ENCODE results near the gene CBX2.
A peak's percentile ranks its signal among the peaks of the same experiment; 100 is the strongest.

CBX2 gene

DNA sequence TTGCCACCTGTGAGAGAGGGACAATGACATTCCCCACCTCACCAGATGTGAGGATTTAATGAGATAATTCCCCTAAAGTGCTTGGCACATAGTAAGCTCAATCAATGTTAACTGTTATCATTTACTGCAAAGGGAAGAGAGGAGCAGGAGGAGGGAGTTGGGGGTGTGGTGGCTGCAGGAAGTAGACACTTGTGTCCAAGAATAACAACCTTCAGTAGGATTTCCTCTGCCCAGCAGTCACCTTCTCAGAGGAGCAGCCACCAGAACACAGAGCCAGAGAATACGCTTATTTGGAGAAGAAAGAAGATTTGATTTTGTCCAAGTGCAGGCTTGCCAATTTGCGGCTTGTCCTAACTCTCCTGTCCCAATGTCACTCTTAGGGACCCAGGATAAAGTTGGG lies 51.1 kb downstream of the CBX2 start:
- no peak overlapping the region for H3K4me3 Mint-ChIP-seq
- H3K27ac Mint-ChIP-seq, result no peak overlapping the region
- H3K4me1 Mint-ChIP-seq (ENCODE audit: low read depth), result peaks cover 15% of the 10 kb centered on the region
- no peaks in the 10 kb centered on the region for H3K9me3 Mint-ChIP-seq (ENCODE audit: low read depth)
- H3K36me3 Mint-ChIP-seq, result peaks cover 2% of the 10 kb centered on the region
- peaks cover 1% of the 10 kb centered on the region for H3K27me3 Mint-ChIP-seq

- Mint-ChIP-seq H3K9me3 (ENCODE audit: low read depth) (no peaks in the 10 kb centered on the region), H3K27ac (no peak overlapping the region), H3K36me3 (peaks cover 2% of the 10 kb centered on the region), H3K4me1 (ENCODE audit: low read depth) (peaks cover 15% of the 10 kb centered on the region), H3K4me3 (no peak overlapping the region), H3K27me3 (no peaks in the 10 kb centered on the region)
Observed at GRCh38 chr17:79829457-79829856, 51.5 kb downstream of the CBX2 start.

- Mint-ChIP-seq H3K27me3 (no peaks in the 10 kb centered on the region), H3K4me1 (ENCODE audit: low read depth) (peaks cover 20% of the 10 kb centered on the region), H3K27ac (no peak overlapping the region), H3K36me3 (peaks cover 5% of the 10 kb centered on the region), H3K9me3 (ENCODE audit: low read depth) (no peaks in the 10 kb centered on the region), H3K4me3 (no peak overlapping the region)
Observed at GRCh38 chr17:79830303-79830702, 52.4 kb downstream of the CBX2 start.

- H3K27ac Mint-ChIP-seq, result no peak overlapping the region
- H3K4me3 Mint-ChIP-seq, result no peak overlapping the region
- peaks cover 23% of the 10 kb centered on the region for H3K4me1 Mint-ChIP-seq (ENCODE audit: low read depth)
- no peaks in the 10 kb centered on the region for H3K9me3 Mint-ChIP-seq (ENCODE audit: low read depth)
- H3K27me3 Mint-ChIP-seq, result no peaks in the 10 kb centered on the region
- H3K36me3 Mint-ChIP-seq, result peaks cover 5% of the 10 kb centered on the region
Observed at GRCh38 chr17:79830763-79831264, 52.9 kb downstream of the CBX2 start.

DNA sequence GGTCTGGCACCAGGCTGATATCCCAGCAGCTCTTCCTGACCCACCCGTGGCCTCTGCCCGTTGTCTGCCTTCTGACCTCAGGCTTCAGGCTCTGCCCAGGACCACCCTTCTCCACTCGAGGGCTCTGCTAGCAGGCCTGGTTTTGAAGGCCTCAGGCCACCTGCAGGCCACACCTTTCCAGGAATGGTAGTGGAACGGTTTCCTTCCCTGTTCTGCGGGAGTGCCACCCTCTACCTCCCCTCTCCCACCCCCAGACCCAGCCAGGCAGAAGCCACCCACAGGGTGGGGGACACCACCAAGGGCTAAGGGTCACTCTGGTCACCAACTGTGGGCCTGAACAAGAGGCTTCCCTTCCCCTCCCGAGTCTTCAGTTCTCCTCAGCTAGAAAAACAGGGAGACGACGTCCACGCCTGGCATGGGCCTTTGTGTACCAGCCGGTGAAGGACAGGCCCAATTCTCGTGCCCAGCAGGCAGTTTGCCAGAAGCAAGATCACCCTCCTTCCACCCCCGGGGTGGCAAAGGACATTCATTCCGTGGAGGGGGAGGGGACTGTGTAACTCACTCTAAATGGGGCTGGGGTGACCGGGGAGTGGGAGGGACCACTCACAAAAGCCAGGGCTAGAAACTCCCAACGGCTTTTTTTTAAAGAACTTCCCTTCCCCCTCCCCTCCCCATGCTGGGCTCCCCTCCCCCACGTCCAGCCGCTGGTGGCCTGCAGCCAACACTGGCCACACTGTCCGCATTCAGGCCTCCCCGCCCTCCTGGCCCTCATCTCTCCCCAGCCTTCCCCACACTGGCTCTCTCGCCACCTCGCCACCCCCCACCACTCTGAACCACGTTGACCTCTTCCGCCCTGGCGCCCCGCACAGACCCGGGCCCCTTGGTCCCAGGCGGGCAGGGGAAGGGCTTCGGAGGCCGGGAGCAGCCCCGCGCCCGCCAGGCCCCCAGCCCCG lies 53.6 kb downstream of the CBX2 start:
- peaks cover 18% of the 10 kb centered on the region for H3K4me1 Mint-ChIP-seq (ENCODE audit: low read depth)
- no peak overlapping the region for H3K4me3 Mint-ChIP-seq
- no peaks in the 10 kb centered on the region for H3K9me3 Mint-ChIP-seq (ENCODE audit: low read depth)

DNA sequence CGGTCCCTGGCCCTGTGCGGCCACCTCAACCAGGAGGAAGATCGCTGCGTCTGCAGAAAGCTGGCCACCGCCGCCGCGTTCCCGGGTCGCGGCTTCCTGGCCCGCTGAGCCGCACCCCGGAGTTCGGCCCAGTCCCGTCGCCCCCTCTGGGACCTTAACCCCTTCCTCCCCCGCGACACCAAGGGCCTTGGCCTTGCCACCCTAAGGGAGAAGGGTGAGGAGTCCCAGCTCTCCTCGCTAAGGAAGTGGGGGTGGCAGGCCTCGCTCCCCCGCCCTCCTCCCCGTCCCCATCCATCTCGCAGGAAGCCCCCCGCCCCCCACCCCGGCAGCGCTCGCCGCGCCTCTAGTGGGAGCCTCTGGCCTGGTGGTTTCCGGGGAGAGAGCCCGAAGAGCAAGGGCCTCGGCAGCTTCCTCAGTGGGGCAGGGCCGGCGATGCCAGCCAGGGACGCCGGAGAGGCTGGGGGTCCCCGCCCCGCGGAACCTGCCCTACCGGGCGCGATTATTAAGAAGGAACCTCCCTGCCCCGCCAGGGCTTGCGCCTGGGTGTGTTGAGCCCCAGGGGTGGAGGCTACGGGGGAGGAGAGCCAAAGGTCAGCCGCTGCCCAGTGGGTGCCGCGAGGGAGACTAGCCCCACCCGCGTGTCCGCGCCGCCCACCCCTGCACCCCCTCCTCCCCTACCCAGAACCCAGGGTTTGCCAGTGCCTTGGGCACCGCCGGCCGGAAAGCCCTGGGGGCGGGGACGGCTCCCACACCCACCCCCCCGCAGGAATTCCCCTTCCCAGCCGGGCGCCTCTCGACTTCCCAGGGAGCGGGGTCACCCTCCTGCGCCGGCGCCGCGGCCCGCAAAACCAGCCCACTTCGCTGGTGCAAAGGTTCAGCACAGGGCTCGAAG lies 54.5 kb downstream of the CBX2 start:
- H3K4me1 Mint-ChIP-seq (ENCODE audit: low read depth), result peaks cover 19% of the 10 kb centered on the region
- peaks cover 5% of the 10 kb centered on the region for H3K36me3 Mint-ChIP-seq
- H3K27me3 Mint-ChIP-seq, result no peaks in the 10 kb centered on the region
- H3K27ac Mint-ChIP-seq, result no peak overlapping the region
- H3K9me3 Mint-ChIP-seq (ENCODE audit: low read depth), result no peaks in the 10 kb centered on the region
- H3K4me3 Mint-ChIP-seq, result peak overlapping the region; percentile 20

More for the DNA sequence above, 53.6 kb downstream of the CBX2 start:
- H3K27me3 Mint-ChIP-seq, result no peaks in the 10 kb centered on the region
- H3K27ac Mint-ChIP-seq, result no peak overlapping the region
- H3K36me3 Mint-ChIP-seq, result peaks cover 5% of the 10 kb centered on the region

DNA sequence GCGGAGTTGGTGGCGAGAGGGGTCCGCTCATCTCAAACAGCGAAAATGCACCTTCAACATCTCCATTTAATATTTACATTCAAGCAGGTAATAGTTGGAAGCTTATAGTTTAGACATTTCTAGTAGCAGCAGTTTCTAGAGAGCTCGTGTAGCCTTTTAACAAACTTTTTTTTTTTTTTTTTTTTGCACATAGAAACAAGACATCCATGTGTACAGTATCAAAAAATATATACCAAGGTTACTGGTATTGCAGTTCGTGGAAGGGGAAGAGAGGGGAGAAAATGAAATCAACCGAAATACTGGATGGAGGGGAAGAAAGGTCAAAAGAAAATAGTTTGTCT lies 55.1 kb downstream of the CBX2 start:
- Mint-ChIP-seq H3K36me3 (peaks cover 5% of the 10 kb centered on the region), H3K4me3 (peak overlapping the region; percentile 20), H3K9me3 (ENCODE audit: low read depth) (no peaks in the 10 kb centered on the region), H3K4me1 (ENCODE audit: low read depth) (peaks cover 24% of the 10 kb centered on the region), H3K27me3 (no peaks in the 10 kb centered on the region), H3K27ac (no peak overlapping the region)

DNA sequence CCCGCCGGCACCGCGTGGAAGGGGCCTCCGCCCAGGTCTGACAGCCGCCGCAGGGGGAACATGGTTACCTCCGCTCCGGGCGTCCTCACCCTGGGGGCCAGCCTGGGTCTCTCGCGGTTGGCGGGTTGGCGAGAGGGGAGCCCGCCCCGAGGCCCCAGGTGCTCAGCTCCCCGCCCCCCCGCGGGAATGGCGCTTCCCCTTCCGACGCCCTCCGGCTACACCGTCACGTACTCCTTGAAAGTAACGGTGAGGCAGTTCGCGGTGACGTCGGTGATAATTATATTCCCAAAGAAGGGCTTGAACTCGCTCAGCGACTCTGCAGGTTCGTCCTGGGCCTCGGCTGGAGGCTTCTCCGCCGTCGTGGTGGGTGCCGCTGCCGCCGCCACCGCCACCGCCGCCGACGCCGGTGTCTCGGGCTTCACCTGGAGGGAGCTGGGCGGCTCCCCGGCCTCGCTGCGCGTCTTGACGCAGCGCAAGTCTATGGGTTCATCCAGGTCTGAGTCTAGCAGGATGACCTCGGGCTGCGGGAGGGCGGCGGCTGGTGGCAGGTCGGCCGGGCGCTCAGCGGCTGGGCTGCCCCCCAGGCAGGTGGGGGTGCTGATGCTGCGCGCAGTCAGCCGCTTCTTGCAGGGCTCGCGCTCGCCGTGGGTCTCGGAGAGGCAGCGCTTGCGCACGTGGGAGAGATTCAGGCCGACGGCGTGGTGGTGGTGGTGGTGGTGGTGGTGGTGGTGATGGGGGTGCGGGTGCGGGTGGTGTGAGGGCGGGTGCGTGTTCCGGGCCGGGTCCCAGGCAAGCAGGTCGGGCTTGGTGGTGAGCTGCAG lies 56.0 kb downstream of the CBX2 start:
- H3K9me3 Mint-ChIP-seq (ENCODE audit: low read depth), result no peaks in the 10 kb centered on the region
- H3K4me3 Mint-ChIP-seq, result no peak overlapping the region
- peaks cover 5% of the 10 kb centered on the region for H3K36me3 Mint-ChIP-seq
- H3K27ac Mint-ChIP-seq, result no peak overlapping the region
- peaks cover 28% of the 10 kb centered on the region for H3K4me1 Mint-ChIP-seq (ENCODE audit: low read depth)
- H3K27me3 Mint-ChIP-seq, result no peaks in the 10 kb centered on the region

DNA sequence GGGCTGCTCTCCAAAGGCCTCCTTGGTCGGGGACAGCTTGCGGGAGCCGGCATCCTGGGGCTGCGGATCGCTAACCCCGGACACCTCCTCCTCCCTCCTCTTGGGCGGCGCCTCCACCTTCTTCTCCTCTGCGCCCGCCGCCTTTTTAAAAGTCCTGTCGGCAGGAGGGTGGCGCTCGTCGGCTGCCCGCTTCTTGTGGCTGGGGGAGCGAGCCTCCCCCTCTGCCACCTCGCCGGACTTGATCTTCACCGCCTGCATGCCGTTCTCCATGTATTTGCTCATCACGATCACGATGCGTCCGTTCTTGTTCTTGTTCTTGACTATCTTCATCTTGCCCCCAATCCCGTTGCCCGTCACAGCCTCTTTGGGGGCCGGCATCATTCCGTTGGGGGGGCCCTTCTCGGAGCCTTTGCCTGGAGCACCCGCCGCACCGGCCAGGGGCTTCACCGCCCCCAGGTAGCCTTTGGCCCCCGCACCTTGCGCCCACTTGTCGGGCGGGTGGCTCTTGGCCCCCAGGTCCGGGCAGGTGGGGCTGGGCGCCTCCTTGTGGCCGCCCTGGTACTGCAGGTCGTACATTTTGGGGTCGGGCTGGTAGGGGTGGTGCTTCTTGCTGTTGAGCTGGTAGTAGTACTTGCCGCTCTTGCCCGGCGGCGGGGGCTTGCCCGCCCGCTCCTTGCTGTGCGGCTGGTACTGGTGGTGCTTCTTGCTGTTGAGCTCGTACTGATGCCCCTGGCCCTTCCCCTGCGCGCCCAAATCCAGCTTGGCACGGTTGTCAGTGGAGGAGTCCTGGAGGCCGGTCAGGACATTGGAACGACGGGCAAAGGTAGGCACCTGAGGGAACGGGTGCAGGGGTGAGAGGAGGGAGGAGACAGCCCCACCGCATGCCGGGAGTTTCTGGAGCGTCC lies 56.9 kb downstream of the CBX2 start:
- Mint-ChIP-seq H3K27ac (no peak overlapping the region), H3K36me3 (peaks cover 5% of the 10 kb centered on the region), H3K9me3 (ENCODE audit: low read depth) (no peaks in the 10 kb centered on the region), H3K4me3 (peak overlapping the region; percentile 32), H3K4me1 (ENCODE audit: low read depth) (peaks cover 27% of the 10 kb centered on the region), H3K27me3 (no peaks in the 10 kb centered on the region)

DNA sequence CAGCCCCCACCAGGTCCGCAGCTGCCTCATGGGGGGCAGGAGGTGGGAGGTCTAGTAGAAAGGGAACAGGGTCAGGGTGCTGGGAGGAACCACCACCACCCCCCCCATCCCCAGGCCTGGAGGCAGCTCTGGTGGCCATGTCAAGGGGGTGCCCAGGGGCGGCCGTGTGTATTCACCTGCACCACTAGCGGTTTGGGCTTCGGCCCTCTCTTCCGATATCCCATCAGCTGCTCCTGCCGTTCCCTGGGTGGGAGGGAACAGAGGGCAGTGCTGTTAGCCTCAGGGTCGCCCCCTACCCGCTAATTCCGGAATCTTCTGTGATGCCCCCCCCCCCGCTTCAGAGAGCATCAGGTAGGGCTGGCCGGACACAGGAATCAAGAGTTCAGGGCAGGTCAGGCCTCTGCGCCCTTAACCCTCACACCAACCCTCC lies 57.5 kb downstream of the CBX2 start:
- peaks cover 5% of the 10 kb centered on the region for H3K36me3 Mint-ChIP-seq
- H3K27me3 Mint-ChIP-seq, result no peaks in the 10 kb centered on the region
- no peak overlapping the region for H3K27ac Mint-ChIP-seq
- peak overlapping the region; percentile 30 for H3K4me3 Mint-ChIP-seq
- no peaks in the 10 kb centered on the region for H3K9me3 Mint-ChIP-seq (ENCODE audit: low read depth)
- H3K4me1 Mint-ChIP-seq (ENCODE audit: low read depth), result peaks cover 31% of the 10 kb centered on the region

- peaks cover 5% of the 10 kb centered on the region for H3K36me3 Mint-ChIP-seq
- H3K4me1 Mint-ChIP-seq (ENCODE audit: low read depth), result peaks cover 31% of the 10 kb centered on the region
- no peak overlapping the region for H3K4me3 Mint-ChIP-seq
- no peaks in the 10 kb centered on the region for H3K27me3 Mint-ChIP-seq
- H3K9me3 Mint-ChIP-seq (ENCODE audit: low read depth), result no peaks in the 10 kb centered on the region
- H3K27ac Mint-ChIP-seq, result no peak overlapping the region
Observed at GRCh38 chr17:79835953-79836509, 58.1 kb downstream of the CBX2 start.

DNA sequence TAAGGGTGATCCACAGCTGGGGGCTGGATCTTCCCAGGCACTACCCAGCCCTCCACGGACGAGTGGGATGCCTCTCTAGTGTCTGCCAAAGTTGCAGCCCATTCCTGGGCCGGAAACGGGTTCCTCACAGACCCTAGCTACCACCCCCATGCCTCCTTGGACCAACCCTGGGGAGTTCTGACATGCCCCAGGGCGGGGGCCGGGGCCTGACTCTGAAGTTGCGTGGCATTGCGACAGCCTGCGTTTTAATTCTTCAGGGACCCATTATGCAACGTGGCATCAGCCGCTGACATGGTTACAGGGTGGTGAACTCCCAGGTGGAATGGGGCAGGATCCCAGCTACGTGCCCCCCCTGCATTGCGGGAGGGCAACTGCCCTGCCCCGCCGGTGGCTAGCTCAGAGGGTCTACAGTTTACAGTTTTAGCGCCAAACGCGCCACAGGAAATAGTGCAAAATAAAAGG lies 58.6 kb downstream of the CBX2 start:
- Mint-ChIP-seq H3K27me3 (no peaks in the 10 kb centered on the region), H3K9me3 (ENCODE audit: low read depth) (no peaks in the 10 kb centered on the region), H3K36me3 (peaks cover 5% of the 10 kb centered on the region), H3K4me3 (peak overlapping the region; percentile 89), H3K4me1 (ENCODE audit: low read depth) (peaks cover 31% of the 10 kb centered on the region), H3K27ac (no peak overlapping the region)
